Endodermal cell (in vitro differentiated cells): ENCODE measurements around the gene CARD11. TPM values are rescaled to one million over a fixed set of nuclear protein-coding genes. Genes with fewer than 3 reads are reported as not detected.

ENCODE experiments used
- DNase-seq: peaks from one replicate; pipeline ENCODE4 v3.0.0-alpha.2; 2017
- H3K27ac ChIP-seq: 2 replicates; pipeline ENCODE4 v1.5.1; 2013; ENCODE audit warnings: mild to moderate bottlenecking, low read depth, low read length, moderate library complexity
- H3K27me3 ChIP-seq: 2 replicates; pipeline ENCODE4 v1.6.1; 2013; ENCODE audit warnings: mild to moderate bottlenecking, low read length, moderate library complexity; ENCODE audit not compliant: insufficient read depth, control insufficient read depth, poor library complexity, severe bottlenecking
- H3K36me3 ChIP-seq: 2 replicates; pipeline ENCODE4 v1.7.0; 2013; ENCODE audit warnings: mild to moderate bottlenecking, low read length, moderate library complexity; ENCODE audit not compliant: control insufficient read depth, insufficient read depth
- H3K4me1 ChIP-seq: one replicate; pipeline ENCODE4 v1.7.0; 2013; ENCODE audit warnings: low read length; ENCODE audit not compliant: control insufficient read depth, insufficient read depth
- H3K4me3 ChIP-seq: 2 replicates; pipeline ENCODE4 v1.5.1; 2013; ENCODE audit warnings: mild to moderate bottlenecking, low read length, moderate library complexity
- H3K9ac ChIP-seq: 2 replicates; pipeline ENCODE4 v1.6.1; 2013; ENCODE audit warnings: mild to moderate bottlenecking, low read length, moderate library complexity; ENCODE audit not compliant: poor library complexity, severe bottlenecking; ENCODE audit errors: extremely low read depth
- H3K9me3 ChIP-seq: 2 replicates; pipeline ENCODE4 v1.6.1; 2013; ENCODE audit warnings: mild to moderate bottlenecking, low read length, moderate library complexity; ENCODE audit not compliant: control insufficient read depth
- H3K27ac Mint-ChIP-seq: 2 replicates; pipeline ENCODE4 v1.8.0; 2020; ENCODE audit warnings: mixed read lengths
- H3K27me3 Mint-ChIP-seq: 2 replicates; pipeline ENCODE4 v1.8.0; 2021; ENCODE audit warnings: mild to moderate bottlenecking, mixed read lengths; ENCODE audit not compliant: insufficient read depth
- H3K36me3 Mint-ChIP-seq: 2 replicates; pipeline ENCODE4 v1.8.0; 2020; ENCODE audit warnings: low read depth, mixed read lengths
- H3K4me1 Mint-ChIP-seq: 2 replicates; pipeline ENCODE4 v1.8.0; 2020; ENCODE audit warnings: mixed read lengths
- H3K4me3 Mint-ChIP-seq: 2 replicates; pipeline ENCODE4 v1.8.0; 2020; ENCODE audit warnings: mild to moderate bottlenecking, moderate library complexity, mixed read lengths
- H3K9me3 Mint-ChIP-seq: 2 replicates; pipeline ENCODE4 v1.8.0; 2020; ENCODE audit warnings: mild to moderate bottlenecking, mixed read lengths
- CTCF ChIP-seq: fragments of 200-600 bp; sonication (generic); conservative IDR thresholded peaks from 2 replicates; pipeline ENCODE4 v1.5.0; 2021; ENCODE audit warnings: antibody characterized with exemption, mild to moderate bottlenecking
- WGBS, 2 experiments: methylation state at CpG; one replicate each; pipeline versions ENCODE4 v1.1.5 to v1.1.7; 2013; ENCODE audit warnings: missing lambda C conversion rate in 2 of 2, mixed read lengths in 1 of 2; ENCODE audit not compliant: insufficient coverage in 1 of 2, insufficient read length in 1 of 2; 5-methylcytosine and 5-hydroxymethylcytosine counted together
- total RNA-seq, 2 donors: library from RNA; stranded (reverse); fragmentation: NEBNext Ultra II Directional in 1 of 2; extraction: Animal tissue kit (Norgen Biotek cat#: 25700) in 1 of 2; gene quantifications; 2 replicates in 1 of 2; 3 replicates in 1 of 2; pipeline ENCODE4 v1.2.1, GENCODE V29; 2021

CARD11 gene
- total RNA-seq, 2 donors from 2014 or later: 7.2 to 10.8 TPM

GRCh38 chr7:2893411-2893861 is 150.2 kb downstream of the CARD11 start:
- Mint-ChIP-seq H3K27me3 (no peaks in the 10 kb centered on the region), H3K4me1 (no peaks in the 10 kb centered on the region), H3K27ac (no peak overlapping the region), H3K36me3 (no peaks in the 10 kb centered on the region), H3K9me3 (no peaks in the 10 kb centered on the region), H3K4me3 (no peak overlapping the region)
- DNase-seq: no peak
- H3K36me3 ChIP-seq: no peaks in the 10 kb centered on the region
- H3K9ac ChIP-seq: no peak overlapping the region
- H3K4me1 ChIP-seq: no peaks in the 10 kb centered on the region
- H3K4me3 ChIP-seq: no peak overlapping the region
- H3K27ac ChIP-seq: no peak overlapping the region
- no peak for TF ChIP-seq CTCF
- 84 to 92% methylated on average over 7 to 9 of the region's 9 CpGs for WGBS, 2 experiments
- H3K9me3 ChIP-seq: no peaks in the 10 kb centered on the region
- no peaks in the 10 kb centered on the region for H3K27me3 ChIP-seq

GRCh38 chr7:2892549-2892948 is 151.1 kb downstream of the CARD11 start:
- no peaks in the 10 kb centered on the region for H3K36me3 ChIP-seq
- Mint-ChIP-seq H3K27me3 (no peaks in the 10 kb centered on the region), H3K27ac (no peak overlapping the region), H3K4me3 (no peak overlapping the region), H3K4me1 (no peaks in the 10 kb centered on the region), H3K9me3 (no peaks in the 10 kb centered on the region), H3K36me3 (no peaks in the 10 kb centered on the region)
- no peaks in the 10 kb centered on the region for H3K4me1 ChIP-seq
- no peaks in the 10 kb centered on the region for H3K9me3 ChIP-seq
- no peak for DNase-seq
- no peak for TF ChIP-seq CTCF
- H3K4me3 ChIP-seq: no peak overlapping the region
- 90 to 91% methylated on average over 6 to 8 of the region's 8 CpGs for WGBS, 2 experiments
- no peak overlapping the region for H3K27ac ChIP-seq
- no peaks in the 10 kb centered on the region for H3K27me3 ChIP-seq
- no peak overlapping the region for H3K9ac ChIP-seq

GRCh38 chr7:2887816-2888215 is 155.9 kb downstream of the CARD11 start:
- 67 to 77% methylated on average over 3 to 6 of the region's 7 CpGs for WGBS, 2 experiments
- TF ChIP-seq CTCF: no peak
- no peak overlapping the region for H3K9ac ChIP-seq
- H3K4me3 Mint-ChIP-seq: no peak overlapping the region
- no peaks in the 10 kb centered on the region for H3K27me3 ChIP-seq
- H3K4me1 ChIP-seq: no peaks in the 10 kb centered on the region
- H3K4me1 Mint-ChIP-seq: peaks cover 1% of the 10 kb centered on the region
- DNase-seq: no peak
- no peaks in the 10 kb centered on the region for H3K27me3 Mint-ChIP-seq
- H3K9me3 ChIP-seq: no peaks in the 10 kb centered on the region
- no peaks in the 10 kb centered on the region for H3K9me3 Mint-ChIP-seq
- H3K36me3 Mint-ChIP-seq: no peaks in the 10 kb centered on the region
- no peak overlapping the region for H3K27ac Mint-ChIP-seq
- H3K27ac ChIP-seq: no peak overlapping the region
- H3K4me3 ChIP-seq: no peak overlapping the region
- H3K36me3 ChIP-seq: no peaks in the 10 kb centered on the region
